HepG2 (cell line): Measurements from ENCODE around the gene STC2. TPM values are rescaled to one million over a fixed set of nuclear protein-coding genes. Genes with fewer than 3 reads are reported as not detected.

Experiments used
- ATF1 ChIP-seq: IDR thresholded peaks from 2 replicates; pipeline ENCODE4 v1.6.1; 2016; ENCODE audit warnings: mild to moderate bottlenecking, control low read depth
- KAT7 ChIP-seq: IDR thresholded peaks from 2 replicates; pipeline ENCODE4 v1.6.1; 2018; ENCODE audit warnings: borderline replicate concordance, missing compliant biosample characterization
- KLF16 ChIP-seq, 2 experiments: sonication (generic) in 1 of 2; formaldehyde crosslinking in 1 of 2; IDR thresholded peaks; 2 replicates each; pipeline versions ENCODE4 v1.6.1 to v1.8.0; 2016 to 2023; ENCODE audit warnings: missing genetic modification reagents in 2 of 2, missing compliant biosample characterization in 1 of 2
- KLF6 ChIP-seq: IDR thresholded peaks from 2 replicates; pipeline ENCODE4 v1.8.0; 2016; ENCODE audit warnings: missing biosample characterization, missing genetic modification reagents
- KMT2A ChIP-seq: sonication (generic); formaldehyde crosslinking; IDR thresholded peaks from 2 replicates; pipeline ENCODE4 v1.4.0; 2020; ENCODE audit warnings: missing genetic modification reagents
- ZNF136 ChIP-seq: sonication (generic); formaldehyde crosslinking; IDR thresholded peaks from 2 replicates; pipeline ENCODE4 v1.8.1; 2022; ENCODE audit warnings: low read depth, mild to moderate bottlenecking, moderate library complexity, missing genetic modification reagents
- ZNF441 ChIP-seq: sonication (generic); formaldehyde crosslinking; IDR thresholded peaks from 2 replicates; pipeline ENCODE4 v1.7.0; 2021; ENCODE audit warnings: missing genetic modification reagents, borderline replicate concordance
- polyA plus RNA-seq, 8 experiments: library from polyadenylated mRNA; depleted of rRNA in 3 of 8; stranded (reverse) in 7 of 8; unstranded in 1 of 8; fragments of >200 nt; fragmentation: Illumina TruSeq in 4 of 8; extraction: Trizol in 4 of 8; gene quantifications; 2 replicates each; pipeline versions ENCODE4 v1.2.1 to v1.2.3, GENCODE V29; 2011 to 2016; ENCODE audit warnings: low read depth in 4 of 8, missing spikeins in 1 of 8, mixed read lengths in 1 of 8; ENCODE audit not compliant: insufficient read depth in 1 of 8
- total RNA-seq, 5 experiments: library from RNA; depleted of rRNA; stranded (reverse); fragments of >200 nt; fragmentation: Illumina TruSeq; extraction: Trizol; gene quantifications; 2 replicates each; pipeline ENCODE4 v1.2.3, GENCODE V29; 2016; ENCODE audit warnings: low read depth in 1 of 5
- TF ChIP-seq, protein P1 (sequence below): sonication (generic); formaldehyde crosslinking; IDR thresholded peaks from 2 replicates; pipeline ENCODE4 v1.5.0; 2020; ENCODE audit warnings: mild to moderate bottlenecking, missing genetic modification reagents
- TF ChIP-seq, protein P2 (sequence below): sonication (generic); formaldehyde crosslinking; IDR thresholded peaks from 2 replicates; pipeline ENCODE4 v1.8.1; 2023; ENCODE audit warnings: missing genetic modification reagents, inconsistent platforms, borderline replicate concordance
- TF ChIP-seq, protein P3 (sequence below): sonication (generic); formaldehyde crosslinking; IDR thresholded peaks from 2 replicates; pipeline ENCODE4 v1.4.0; 2020; ENCODE audit warnings: mild to moderate bottlenecking, missing genetic modification reagents
- TF ChIP-seq, protein P4 (sequence below): sonication (generic); formaldehyde crosslinking; IDR thresholded peaks from 2 replicates; pipeline ENCODE4 v1.4.0; 2020; ENCODE audit warnings: mild to moderate bottlenecking, missing genetic modification reagents
- TF ChIP-seq, protein P5 (sequence below): sonication (generic); formaldehyde crosslinking; IDR thresholded peaks from 2 replicates; pipeline ENCODE4 v1.8.0; 2022; ENCODE audit warnings: mild to moderate bottlenecking, missing genetic modification reagents

STC2 gene
- total and polyA plus RNA-seq, 2 of the 13 experiments (the other 11 are each of a cell fraction or from before 2014, with no cell fraction given) = 27.1 to 69.2 TPM

DNA sequence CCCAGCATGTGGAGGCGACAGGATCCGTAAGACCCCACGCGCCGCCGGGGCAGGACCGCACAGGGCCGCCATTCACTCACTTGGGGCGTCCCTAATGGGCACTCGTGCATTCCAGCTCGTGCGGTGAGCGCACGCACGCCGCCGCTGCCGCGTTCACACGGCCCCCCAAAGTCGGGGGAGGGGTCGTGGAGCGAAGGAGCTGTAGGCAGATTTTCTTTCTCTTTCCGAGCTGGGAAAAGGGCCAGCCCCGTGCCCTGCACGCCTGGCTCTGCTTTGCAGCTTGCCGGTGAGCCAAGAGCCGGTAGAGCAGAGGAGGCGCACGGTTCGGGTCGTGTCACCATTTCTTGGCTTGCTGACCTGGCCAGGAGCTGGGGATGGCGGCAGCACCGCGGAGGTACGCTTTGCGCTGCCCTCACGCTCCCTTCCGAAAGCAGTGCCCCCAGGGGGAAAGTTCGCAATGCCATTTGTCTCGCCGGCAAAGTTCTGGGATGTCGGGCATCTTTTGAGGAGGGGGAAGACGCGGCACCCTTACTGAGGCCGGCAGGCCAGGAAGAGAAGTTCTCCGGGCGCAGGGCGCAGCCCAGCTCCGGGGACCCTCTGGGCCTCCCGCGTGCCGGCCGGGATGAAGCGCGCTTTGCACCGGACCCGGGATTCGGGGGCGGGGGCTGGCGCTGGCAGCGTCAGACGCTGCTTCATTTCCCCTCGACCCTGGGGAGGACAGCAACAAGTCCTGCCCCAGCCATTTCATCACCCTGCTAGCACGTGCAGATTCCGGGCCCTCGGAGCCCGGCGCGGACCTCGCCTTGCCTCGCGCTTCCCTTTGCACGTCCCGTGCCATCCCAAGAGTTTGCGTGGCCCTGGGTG lies 898 bp downstream of the STC2 start (continued):
- TF ChIP-seq KLF6 (CRISPR knock-in tag) (no peak), KAT7 (0 out of 2 replicates have a peak, but pooled peaks have one; percentile 36), KMT2A (CRISPR knock-in tag) (no peak), ZNF441 (CRISPR knock-in tag) (no peak), KLF16 (CRISPR knock-in tag; IDR thresholded peaks at IDR 0.05) (no peak), ZNF136 (CRISPR knock-in tag) (no peak), ATF1 (no peak)
- TF ChIP-seq, protein P1, sequence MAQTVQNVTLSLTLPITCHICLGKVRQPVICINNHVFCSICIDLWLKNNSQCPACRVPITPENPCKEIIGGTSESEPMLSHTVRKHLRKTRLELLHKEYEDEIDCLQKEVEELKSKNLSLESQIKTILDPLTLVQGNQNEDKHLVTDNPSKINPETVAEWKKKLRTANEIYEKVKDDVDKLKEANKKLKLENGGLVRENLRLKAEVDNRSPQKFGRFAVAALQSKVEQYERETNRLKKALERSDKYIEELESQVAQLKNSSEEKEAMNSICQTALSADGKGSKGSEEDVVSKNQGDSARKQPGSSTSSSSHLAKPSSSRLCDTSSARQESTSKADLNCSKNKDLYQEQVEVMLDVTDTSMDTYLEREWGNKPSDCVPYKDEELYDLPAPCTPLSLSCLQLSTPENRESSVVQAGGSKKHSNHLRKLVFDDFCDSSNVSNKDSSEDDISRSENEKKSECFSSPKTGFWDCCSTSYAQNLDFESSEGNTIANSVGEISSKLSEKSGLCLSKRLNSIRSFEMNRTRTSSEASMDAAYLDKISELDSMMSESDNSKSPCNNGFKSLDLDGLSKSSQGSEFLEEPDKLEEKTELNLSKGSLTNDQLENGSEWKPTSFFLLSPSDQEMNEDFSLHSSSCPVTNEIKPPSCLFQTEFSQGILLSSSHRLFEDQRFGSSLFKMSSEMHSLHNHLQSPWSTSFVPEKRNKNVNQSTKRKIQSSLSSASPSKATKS (CRISPR knock-in tag) = no peak
- TF ChIP-seq, protein P2, sequence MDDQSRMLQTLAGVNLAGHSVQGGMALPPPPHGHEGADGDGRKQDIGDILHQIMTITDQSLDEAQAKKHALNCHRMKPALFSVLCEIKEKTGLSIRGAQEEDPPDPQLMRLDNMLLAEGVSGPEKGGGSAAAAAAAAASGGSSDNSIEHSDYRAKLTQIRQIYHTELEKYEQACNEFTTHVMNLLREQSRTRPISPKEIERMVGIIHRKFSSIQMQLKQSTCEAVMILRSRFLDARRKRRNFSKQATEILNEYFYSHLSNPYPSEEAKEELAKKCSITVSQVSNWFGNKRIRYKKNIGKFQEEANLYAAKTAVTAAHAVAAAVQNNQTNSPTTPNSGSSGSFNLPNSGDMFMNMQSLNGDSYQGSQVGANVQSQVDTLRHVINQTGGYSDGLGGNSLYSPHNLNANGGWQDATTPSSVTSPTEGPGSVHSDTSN = no peak
- TF ChIP-seq, protein P3, sequence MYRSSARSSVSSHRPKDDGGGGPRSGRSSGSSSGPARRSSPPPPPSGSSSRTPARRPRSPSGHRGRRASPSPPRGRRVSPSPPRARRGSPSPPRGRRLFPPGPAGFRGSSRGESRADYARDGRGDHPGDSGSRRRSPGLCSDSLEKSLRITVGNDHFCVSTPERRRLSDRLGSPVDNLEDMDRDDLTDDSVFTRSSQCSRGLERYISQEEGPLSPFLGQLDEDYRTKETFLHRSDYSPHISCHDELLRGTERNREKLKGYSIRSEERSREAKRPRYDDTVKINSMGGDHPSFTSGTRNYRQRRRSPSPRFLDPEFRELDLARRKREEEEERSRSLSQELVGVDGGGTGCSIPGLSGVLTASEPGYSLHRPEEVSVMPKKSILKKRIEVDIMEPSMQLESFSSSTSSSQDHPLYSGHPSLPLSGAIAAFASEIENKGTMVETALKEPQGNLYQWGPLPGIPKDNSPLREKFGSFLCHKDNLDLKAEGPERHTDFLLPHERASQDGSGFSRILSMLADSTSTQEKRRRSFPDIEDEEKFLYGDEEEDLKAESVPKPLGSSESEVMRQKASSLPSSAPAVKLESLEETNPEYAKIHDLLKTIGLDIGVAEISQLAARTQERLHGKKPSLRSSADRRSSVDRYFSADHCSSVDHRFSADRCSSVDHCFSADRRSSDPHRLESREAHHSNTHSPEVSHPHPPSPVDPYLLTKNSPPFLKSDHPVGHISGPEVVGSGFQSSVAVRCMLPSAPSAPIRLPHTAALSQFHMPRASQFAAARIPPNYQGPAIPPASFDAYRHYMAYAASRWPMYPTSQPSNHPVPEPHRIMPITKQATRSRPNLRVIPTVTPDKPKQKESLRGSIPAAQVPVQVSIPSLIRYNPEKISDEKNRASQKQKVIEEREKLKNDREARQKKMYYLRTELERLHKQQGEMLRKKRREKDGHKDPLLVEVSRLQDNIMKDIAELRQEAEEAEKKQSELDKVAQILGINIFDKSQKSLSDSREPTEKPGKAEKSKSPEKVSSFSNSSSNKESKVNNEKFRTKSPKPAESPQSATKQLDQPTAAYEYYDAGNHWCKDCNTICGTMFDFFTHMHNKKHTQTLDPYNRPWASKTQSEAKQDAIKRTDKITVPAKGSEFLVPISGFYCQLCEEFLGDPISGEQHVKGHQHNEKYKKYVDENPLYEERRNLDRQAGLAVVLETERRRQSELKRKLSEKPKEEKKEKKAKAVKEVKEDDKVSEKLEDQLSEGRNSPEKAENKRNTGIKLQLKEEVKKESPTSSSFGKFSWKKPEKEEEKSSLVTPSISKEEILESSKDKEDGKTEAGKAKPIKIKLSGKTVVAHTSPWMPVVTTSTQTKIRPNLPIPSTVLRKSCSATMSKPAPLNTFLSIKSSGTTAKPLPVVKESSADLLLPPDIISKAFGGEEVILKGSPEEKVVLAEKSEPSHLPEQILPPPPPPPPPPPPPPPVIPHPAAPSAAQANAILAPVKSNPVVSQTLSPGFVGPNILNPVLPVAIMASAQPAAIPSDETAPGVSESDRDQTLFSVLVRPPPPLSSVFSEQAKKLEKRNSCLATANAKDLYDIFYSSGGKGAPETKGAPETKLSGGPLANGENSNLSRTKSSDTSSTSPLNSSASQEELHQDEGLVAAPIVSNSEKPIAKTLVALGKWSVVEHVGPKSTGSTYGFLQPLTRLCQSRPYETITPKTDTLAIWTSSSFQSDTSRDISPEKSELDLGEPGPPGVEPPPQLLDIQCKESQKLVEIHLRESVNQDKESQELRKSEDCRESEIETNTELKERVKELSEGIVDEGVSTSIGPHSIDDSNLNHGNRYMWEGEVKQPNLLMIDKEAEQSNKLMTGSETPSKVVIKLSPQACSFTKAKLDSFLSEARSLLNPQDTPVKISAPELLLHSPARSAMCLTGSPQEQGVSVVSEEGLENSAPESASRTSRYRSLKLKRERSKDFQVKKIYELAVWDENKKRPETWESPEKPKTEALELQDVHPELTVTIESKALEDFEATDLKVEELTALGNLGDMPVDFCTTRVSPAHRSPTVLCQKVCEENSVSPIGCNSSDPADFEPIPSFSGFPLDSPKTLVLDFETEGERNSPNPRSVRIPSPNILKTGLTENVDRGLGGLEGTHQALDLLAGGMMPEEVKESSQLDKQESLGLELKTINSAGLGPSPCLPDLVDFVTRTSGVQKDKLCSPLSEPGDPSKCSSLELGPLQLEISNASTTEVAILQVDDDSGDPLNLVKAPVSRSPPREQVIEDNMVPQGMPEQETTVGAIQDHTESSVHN (CRISPR knock-in tag) = no peak
- TF ChIP-seq, protein P4, sequence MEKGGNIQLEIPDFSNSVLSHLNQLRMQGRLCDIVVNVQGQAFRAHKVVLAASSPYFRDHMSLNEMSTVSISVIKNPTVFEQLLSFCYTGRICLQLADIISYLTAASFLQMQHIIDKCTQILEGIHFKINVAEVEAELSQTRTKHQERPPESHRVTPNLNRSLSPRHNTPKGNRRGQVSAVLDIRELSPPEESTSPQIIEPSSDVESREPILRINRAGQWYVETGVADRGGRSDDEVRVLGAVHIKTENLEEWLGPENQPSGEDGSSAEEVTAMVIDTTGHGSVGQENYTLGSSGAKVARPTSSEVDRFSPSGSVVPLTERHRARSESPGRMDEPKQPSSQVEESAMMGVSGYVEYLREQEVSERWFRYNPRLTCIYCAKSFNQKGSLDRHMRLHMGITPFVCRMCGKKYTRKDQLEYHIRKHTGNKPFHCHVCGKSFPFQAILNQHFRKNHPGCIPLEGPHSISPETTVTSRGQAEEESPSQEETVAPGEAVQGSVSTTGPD (CRISPR knock-in tag) = no peak; the same call in 1 of the 2 replicates
- TF ChIP-seq, protein P5, sequence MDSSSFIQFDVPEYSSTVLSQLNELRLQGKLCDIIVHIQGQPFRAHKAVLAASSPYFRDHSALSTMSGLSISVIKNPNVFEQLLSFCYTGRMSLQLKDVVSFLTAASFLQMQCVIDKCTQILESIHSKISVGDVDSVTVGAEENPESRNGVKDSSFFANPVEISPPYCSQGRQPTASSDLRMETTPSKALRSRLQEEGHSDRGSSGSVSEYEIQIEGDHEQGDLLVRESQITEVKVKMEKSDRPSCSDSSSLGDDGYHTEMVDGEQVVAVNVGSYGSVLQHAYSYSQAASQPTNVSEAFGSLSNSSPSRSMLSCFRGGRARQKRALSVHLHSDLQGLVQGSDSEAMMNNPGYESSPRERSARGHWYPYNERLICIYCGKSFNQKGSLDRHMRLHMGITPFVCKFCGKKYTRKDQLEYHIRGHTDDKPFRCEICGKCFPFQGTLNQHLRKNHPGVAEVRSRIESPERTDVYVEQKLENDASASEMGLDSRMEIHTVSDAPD (CRISPR knock-in tag) = no peak
